Activated effector memory CD4-positive, alpha-beta T cell treated with Interleukin-2 at 50 U/mL for 16 hours (primary cell): ENCODE data around the gene COL4A2.
"Not testable (repeated sequence)": the region's sequence is repeated elsewhere in the genome, so short reads cannot be mapped to it uniquely, and the experiment has no call there.

ENCODE experiments used
- DNase-seq: peaks from one replicate; pipeline ENCODE4 v3.0.0-alpha.2; 2020

COL4A2 gene

GRCh38 chr13:110308656-110309359 lies 1.7 kb downstream of the COL4A2 start:
- DNase-seq, result no peak

GRCh38 chr13:110309661-110310524 lies 2.8 kb downstream of the COL4A2 start:
- no peak for DNase-seq

GRCh38 chr13:110310541-110311442 lies 3.7 kb downstream of the COL4A2 start:
- DNase-seq, result no peak

- DNase-seq, result no peak
These were observed 4.6 kb downstream of the COL4A2 start for GRCh38 chr13:110311443-110312338.

- DNase-seq, result no peak
These were observed 5.4 kb downstream of the COL4A2 start for GRCh38 chr13:110312339-110313031.

- DNase-seq, result not testable (repeated sequence)
These were observed 6.2 kb downstream of the COL4A2 start for GRCh38 chr13:110313261-110313660.

GRCh38 chr13:110313733-110314132 lies 6.6 kb downstream of the COL4A2 start:
- DNase-seq, result not testable (repeated sequence)

- no peak for DNase-seq
These were observed 7.6 kb downstream of the COL4A2 start for GRCh38 chr13:110314516-110315245.

- no peak for DNase-seq
These were observed 9.1 kb downstream of the COL4A2 start for GRCh38 chr13:110316196-110316595.

- DNase-seq, result no peak
These were observed 10.0 kb downstream of the COL4A2 start for GRCh38 chr13:110317093-110317492.

GRCh38 chr13:110317496-110318195 lies 10.6 kb downstream of the COL4A2 start:
- DNase-seq, result no peak

GRCh38 chr13:110318920-110319319 lies 11.8 kb downstream of the COL4A2 start:
- no peak for DNase-seq

- no peak for DNase-seq
These were observed 12.3 kb downstream of the COL4A2 start for GRCh38 chr13:110319397-110319773.

- no peak for DNase-seq
These were observed 12.9 kb downstream of the COL4A2 start for GRCh38 chr13:110319774-110320509.

- no peak for DNase-seq
These were observed 13.6 kb downstream of the COL4A2 start for GRCh38 chr13:110320645-110321044.

- not testable (repeated sequence) for DNase-seq
These were observed 14.5 kb downstream of the COL4A2 start for GRCh38 chr13:110321573-110321972.

- DNase-seq, result no peak
These were observed 15.2 kb downstream of the COL4A2 start for GRCh38 chr13:110322126-110322827.

GRCh38 chr13:110322828-110323171 lies 15.7 kb downstream of the COL4A2 start:
- no peak for DNase-seq
